DOHH2 (cell line): Measurements from ENCODE around the gene PGBD5.

Source experiments
- H3F3A ChIP-seq: fragments of 200-600 bp; sonication (generic), shearing (Covaris generic); 2 replicates; pipeline ENCODE4 v1.6.0; 2016; ENCODE audit warnings: antibody characterized with exemption, mild to moderate bottlenecking; ENCODE audit not compliant: control insufficient read depth, insufficient read depth
- H3K27ac ChIP-seq: fragments of 200-600 bp; sonication (generic); 2 replicates; pipeline ENCODE4 v1.5.1; 2014; ENCODE audit warnings: low read depth, mild to moderate bottlenecking, low read length, moderate library complexity
- H3K27me3 ChIP-seq: fragments of 200-600 bp; sonication (generic); 2 replicates; pipeline ENCODE4 v1.6.1; 2014; ENCODE audit warnings: mild to moderate bottlenecking, low read length, mixed read lengths; ENCODE audit not compliant: control insufficient read depth
- H3K36me3 ChIP-seq: fragments of 200-600 bp; sonication (generic); 2 replicates; pipeline ENCODE4 v1.6.1; 2014; ENCODE audit warnings: mild to moderate bottlenecking, low read length, moderate library complexity, mixed read lengths; ENCODE audit not compliant: control insufficient read depth
- H3K4me1 ChIP-seq: fragments of 200-600 bp; sonication (generic); 2 replicates; pipeline ENCODE4 v1.6.1; 2014; ENCODE audit warnings: mild to moderate bottlenecking, low read length, mixed read lengths; ENCODE audit not compliant: control insufficient read depth
- H3K4me2 ChIP-seq: fragments of 200-600 bp; sonication (generic); 2 replicates; pipeline ENCODE4 v1.6.0; 2014; ENCODE audit warnings: mild to moderate bottlenecking, low read length, moderate library complexity
- H3K4me3 ChIP-seq: fragments of 200-600 bp; sonication (generic); 2 replicates; pipeline ENCODE4 v1.5.1; 2014; ENCODE audit warnings: mild to moderate bottlenecking, low read length, mixed read lengths
- H3K79me2 ChIP-seq: fragments of 200-600 bp; sonication (generic); 2 replicates; pipeline ENCODE4 v1.6.1; 2014; ENCODE audit warnings: mild to moderate bottlenecking, low read length, mixed read lengths; ENCODE audit not compliant: control insufficient read depth
- H3K9me2 ChIP-seq: fragments of 200-600 bp; sonication (generic); replicated peaks from 2 replicates; pipeline ENCODE4 v1.6.1; 2014; ENCODE audit warnings: mild to moderate bottlenecking, low read length, mixed read lengths; ENCODE audit not compliant: control insufficient read depth
- H3K9me3 ChIP-seq: fragments of 200-600 bp; sonication (generic); 2 replicates; pipeline ENCODE4 v1.6.1; 2014; ENCODE audit warnings: antibody characterized with exemption, low read length, mixed read lengths; ENCODE audit not compliant: control insufficient read depth, insufficient read depth
- H4K20me1 ChIP-seq: fragments of 200-600 bp; sonication (generic); 2 replicates; pipeline ENCODE4 v1.6.0; 2014; ENCODE audit warnings: low read depth, mild to moderate bottlenecking, antibody characterized with exemption, low read length, moderate library complexity; ENCODE audit not compliant: control insufficient read depth, insufficient read depth
- CTCF ChIP-seq: fragments of 200-600 bp; sonication (generic); IDR thresholded peaks from one replicate; pipeline ENCODE4 v1.5.1; 2014; ENCODE audit warnings: antibody characterized with exemption, mild to moderate bottlenecking, low read depth, low read length; ENCODE audit not compliant: poor library complexity, severe bottlenecking
- EZH2phosphoT487 ChIP-seq: fragments of 200-600 bp; sonication (generic); IDR thresholded peaks from 2 replicates; pipeline ENCODE4 v1.6.1; 2017; ENCODE audit warnings: borderline replicate concordance, mild to moderate bottlenecking, antibody characterized with exemption, low read length, moderate library complexity, mixed read lengths

The PGBD5 gene

DNA sequence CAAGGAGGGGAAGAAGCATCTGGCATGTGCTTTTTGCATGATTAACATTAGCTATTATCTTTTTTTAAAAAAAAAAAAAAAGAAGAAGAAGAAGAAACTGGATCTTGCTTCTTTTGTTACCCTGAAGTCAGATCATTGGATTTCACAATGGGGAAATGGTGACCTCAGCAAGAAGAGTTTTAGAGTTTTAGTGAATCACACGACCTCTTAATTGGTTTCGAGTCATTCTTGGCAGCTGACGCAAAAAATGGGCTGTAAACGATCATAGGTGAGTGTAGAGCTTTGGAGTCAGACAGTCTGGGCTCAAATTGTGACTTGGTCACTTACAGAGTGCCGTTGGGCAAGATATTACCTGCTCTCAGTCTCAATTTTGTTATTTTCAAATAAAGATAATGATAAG lies 33.3 kb upstream of the PGBD5 start:
- Histone ChIP-seq H3K27me3 (no peaks in the 10 kb centered on the region; the same call in 1 of the 2 replicates), H3K4me3 (no peak overlapping the region), H3K4me1 (no peaks in the 10 kb centered on the region), H3K4me2 (no peak overlapping the region), H3K36me3 (no peaks in the 10 kb centered on the region), H3K27ac (no peak overlapping the region), H3K79me2 (no peaks in the 10 kb centered on the region), H3K9me2 (no peaks in the 10 kb centered on the region), H4K20me1 (no peaks in the 10 kb centered on the region), H3K9me3 (no peaks in the 10 kb centered on the region), H3F3A (no peaks in the 10 kb centered on the region)
- TF ChIP-seq CTCF, result no peak
- no peak for TF ChIP-seq EZH2phosphoT487

- H3K4me2 ChIP-seq, result no peak overlapping the region
- H3F3A ChIP-seq, result no peaks in the 10 kb centered on the region
- H3K4me3 ChIP-seq, result no peak overlapping the region
- H3K9me2 ChIP-seq, result no peaks in the 10 kb centered on the region
- TF ChIP-seq CTCF (no peak), EZH2phosphoT487 (no peak)
- H3K27ac ChIP-seq, result no peak overlapping the region
- H3K36me3 ChIP-seq, result no peaks in the 10 kb centered on the region
- no peaks in the 10 kb centered on the region for H4K20me1 ChIP-seq
- H3K9me3 ChIP-seq, result no peaks in the 10 kb centered on the region
- H3K27me3 ChIP-seq, result no peaks in the 10 kb centered on the region; the same call in 1 of the 2 replicates
- H3K4me1 ChIP-seq, result no peaks in the 10 kb centered on the region
- no peaks in the 10 kb centered on the region for H3K79me2 ChIP-seq
These were observed 32.4 kb upstream of the PGBD5 start for GRCh38 chr1:230458509-230458908.

- Histone ChIP-seq H3K9me2 (no peaks in the 10 kb centered on the region), H3K4me1 (no peaks in the 10 kb centered on the region), H3K27ac (no peak overlapping the region), H3F3A (no peaks in the 10 kb centered on the region), H3K4me3 (no peak overlapping the region), H3K9me3 (no peaks in the 10 kb centered on the region), H3K4me2 (no peak overlapping the region), H3K36me3 (no peaks in the 10 kb centered on the region), H4K20me1 (no peaks in the 10 kb centered on the region), H3K79me2 (no peaks in the 10 kb centered on the region), H3K27me3 (no peaks in the 10 kb centered on the region; the same call in 1 of the 2 replicates)
- TF ChIP-seq EZH2phosphoT487, result no peak
- TF ChIP-seq CTCF, result no peak
These were observed 30.3 kb upstream of the PGBD5 start for GRCh38 chr1:230456478-230456877.
